Stimulated activated CD8-positive, alpha-beta memory T cell treated with anti-CD3 and anti-CD28 coated beads, Interleukin-4, amount 100 ng/mL, for 48 hours (primary cell): ENCODE results near the gene XDH.

Experiments used
- DNase-seq: peaks from one replicate; pipeline ENCODE4 v3.0.0-alpha.2; 2020

The XDH gene

GRCh38 chr2:31363956-31364750, 50.4 kb downstream of the XDH start:
- DNase-seq, result no peak

GRCh38 chr2:31362581-31362980, 52.0 kb downstream of the XDH start:
- DNase-seq, result no peak

GRCh38 chr2:31359229-31359628, 55.3 kb downstream of the XDH start:
- DNase-seq, result no peak

- DNase-seq, result no peak
These were observed 59.7 kb downstream of the XDH start for GRCh38 chr2:31354837-31355236.

GRCh38 chr2:31353179-31353578, 61.4 kb downstream of the XDH start:
- no peak for DNase-seq

- DNase-seq, result no peak
These were observed 64.9 kb downstream of the XDH start for GRCh38 chr2:31349684-31350083.

GRCh38 chr2:31349160-31349559, 65.4 kb downstream of the XDH start:
- DNase-seq, result no peak

GRCh38 chr2:31348618-31349017, 65.9 kb downstream of the XDH start:
- no peak for DNase-seq

- no peak for DNase-seq
These were observed 66.8 kb downstream of the XDH start for GRCh38 chr2:31347750-31348149.

- no peak for DNase-seq
These were observed 67.2 kb downstream of the XDH start for GRCh38 chr2:31347319-31347718.

- DNase-seq, result no peak
These were observed 70.1 kb downstream of the XDH start for GRCh38 chr2:31344447-31344846.

GRCh38 chr2:31341351-31341750, 73.2 kb downstream of the XDH start:
- no peak for DNase-seq

- no peak for DNase-seq
These were observed 74.8 kb downstream of the XDH start for GRCh38 chr2:31339696-31340095.

- no peak for DNase-seq
These were observed 76.7 kb downstream of the XDH start for GRCh38 chr2:31337860-31338259.

GRCh38 chr2:31337197-31337596, 77.3 kb downstream of the XDH start:
- no peak for DNase-seq

GRCh38 chr2:31335921-31336585, 78.5 kb downstream of the XDH start:
- no peak for DNase-seq

GRCh38 chr2:31334311-31335026, 80.1 kb downstream of the XDH start:
- DNase-seq, result no peak

- DNase-seq, result peak; percentile 89
These were observed 80.9 kb downstream of the XDH start for GRCh38 chr2:31333527-31334183.

GRCh38 chr2:31333046-31333445, 81.5 kb downstream of the XDH start:
- DNase-seq, result no peak

GRCh38 chr2:31332521-31332920, 82.0 kb downstream of the XDH start:
- DNase-seq, result no peak

- no peak for DNase-seq
These were observed 83.4 kb downstream of the XDH start for GRCh38 chr2:31331156-31331555.

GRCh38 chr2:31329081-31329625, 85.4 kb downstream of the XDH start:
- no peak for DNase-seq

- no peak for DNase-seq
These were observed 86.5 kb downstream of the XDH start for GRCh38 chr2:31328026-31328425.
